Measurements from ENCODE around the gene RHOG.

Gene RHOG

DNA sequence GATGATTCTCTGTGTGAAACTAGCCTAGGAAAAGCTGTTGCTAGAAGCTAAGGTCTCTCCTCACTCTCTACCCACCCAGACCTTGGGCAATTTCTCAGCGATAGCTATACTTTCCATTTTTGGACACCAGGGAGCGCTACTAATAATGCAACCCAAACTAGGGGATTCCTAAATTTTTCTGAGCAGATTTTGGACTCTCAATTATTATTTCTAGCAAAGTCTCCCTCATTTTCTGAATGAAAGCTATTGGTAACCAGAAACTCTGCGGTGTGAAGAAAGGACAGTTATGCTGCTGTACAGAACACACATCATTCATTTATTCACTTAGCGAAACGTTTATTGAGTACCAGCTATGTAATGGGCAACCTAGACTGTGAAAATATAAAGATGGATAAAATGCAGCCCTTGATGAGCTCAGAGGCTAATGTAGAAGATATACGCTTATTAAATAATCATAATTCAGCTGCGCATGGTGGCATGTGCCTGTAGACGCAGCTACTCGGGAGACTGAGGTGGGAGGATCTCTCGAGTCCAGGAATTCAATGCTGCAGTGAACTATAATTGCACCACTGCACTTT lies 8.6 kb upstream of the RHOG start:
- H3K27ac Mint-ChIP-seq: no peak overlapping the region
- peaks cover 9% of the 10 kb centered on the region for H3K36me3 Mint-ChIP-seq
- no peaks in the 10 kb centered on the region for H3K9me3 Mint-ChIP-seq
- ATAC-seq: peak; percentile 69
- H3K4me1 Mint-ChIP-seq: peaks cover 19% of the 10 kb centered on the region
- H3K4me3 Mint-ChIP-seq: no peak overlapping the region
- peak in 1 of 2 donors; percentile 44 for DNase-seq (ENCODE audit: low spot score in 2 of 2)

DNA sequence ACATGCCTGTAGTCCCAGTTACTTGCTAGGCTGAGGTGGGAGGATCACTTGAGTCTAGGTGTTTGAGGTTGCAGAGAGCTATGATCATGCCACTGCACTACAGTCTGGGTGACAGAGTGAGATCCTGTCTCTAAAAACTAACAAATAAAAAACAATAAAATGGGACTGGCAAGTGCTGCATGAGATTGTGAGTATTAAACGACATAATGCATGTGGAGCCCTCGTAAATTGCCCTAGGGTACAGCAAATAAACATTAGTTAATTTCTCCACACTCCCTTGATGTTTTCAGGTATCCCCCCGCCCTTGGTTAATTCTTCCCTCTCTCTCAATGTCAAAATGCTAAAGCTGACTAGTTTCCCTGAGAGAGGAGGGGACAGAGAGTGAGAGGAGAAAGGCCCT lies 4.9 kb upstream of the RHOG start:
- H3K4me1 Mint-ChIP-seq: peaks cover 7% of the 10 kb centered on the region
- H3K27ac Mint-ChIP-seq: no peak overlapping the region
- peaks cover 8% of the 10 kb centered on the region for H3K36me3 Mint-ChIP-seq
- no peak overlapping the region for H3K4me3 Mint-ChIP-seq
- DNase-seq (ENCODE audit: low spot score in 2 of 2) (no peak), ATAC-seq (no peak)
- H3K9me3 Mint-ChIP-seq: no peaks in the 10 kb centered on the region

DNA sequence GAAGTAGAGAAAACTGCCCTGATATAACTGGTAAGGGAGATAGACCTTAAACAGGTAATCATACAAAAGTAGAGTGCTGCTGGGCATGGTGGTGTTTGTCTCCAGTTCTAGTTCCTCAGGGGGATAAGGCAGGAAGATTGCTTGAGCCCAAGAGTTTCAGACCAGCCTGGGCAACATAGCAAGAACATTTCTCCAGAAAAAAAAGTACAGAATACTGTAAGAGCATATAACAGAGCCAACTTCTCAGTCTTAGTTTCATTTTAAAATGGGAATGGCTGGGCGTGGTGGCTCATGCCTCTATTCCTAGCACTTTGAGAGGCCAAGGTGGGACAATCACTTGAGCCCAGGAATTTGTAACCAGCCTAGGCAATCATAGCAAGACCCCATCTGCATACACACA lies 4.5 kb upstream of the RHOG start:
- DNase-seq (ENCODE audit: low spot score in 2 of 2) (no peak), ATAC-seq (no peak)
- peaks cover 7% of the 10 kb centered on the region for H3K4me1 Mint-ChIP-seq
- H3K27ac Mint-ChIP-seq: no peak overlapping the region
- H3K9me3 Mint-ChIP-seq: no peaks in the 10 kb centered on the region
- H3K36me3 Mint-ChIP-seq: peaks cover 8% of the 10 kb centered on the region
- H3K4me3 Mint-ChIP-seq: no peak overlapping the region

- peaks cover 21% of the 10 kb centered on the region for H3K36me3 Mint-ChIP-seq
- H3K4me3 Mint-ChIP-seq: no peak overlapping the region
- H3K9me3 Mint-ChIP-seq: no peaks in the 10 kb centered on the region
- ATAC-seq (no peak), DNase-seq (ENCODE audit: low spot score in 2 of 2) (no peak)
- no peak overlapping the region for H3K27ac Mint-ChIP-seq
- H3K4me1 Mint-ChIP-seq: peaks cover 17% of the 10 kb centered on the region
These were observed 2.6 kb upstream of the RHOG start for GRCh38 chr11:3843326-3843725.

DNA sequence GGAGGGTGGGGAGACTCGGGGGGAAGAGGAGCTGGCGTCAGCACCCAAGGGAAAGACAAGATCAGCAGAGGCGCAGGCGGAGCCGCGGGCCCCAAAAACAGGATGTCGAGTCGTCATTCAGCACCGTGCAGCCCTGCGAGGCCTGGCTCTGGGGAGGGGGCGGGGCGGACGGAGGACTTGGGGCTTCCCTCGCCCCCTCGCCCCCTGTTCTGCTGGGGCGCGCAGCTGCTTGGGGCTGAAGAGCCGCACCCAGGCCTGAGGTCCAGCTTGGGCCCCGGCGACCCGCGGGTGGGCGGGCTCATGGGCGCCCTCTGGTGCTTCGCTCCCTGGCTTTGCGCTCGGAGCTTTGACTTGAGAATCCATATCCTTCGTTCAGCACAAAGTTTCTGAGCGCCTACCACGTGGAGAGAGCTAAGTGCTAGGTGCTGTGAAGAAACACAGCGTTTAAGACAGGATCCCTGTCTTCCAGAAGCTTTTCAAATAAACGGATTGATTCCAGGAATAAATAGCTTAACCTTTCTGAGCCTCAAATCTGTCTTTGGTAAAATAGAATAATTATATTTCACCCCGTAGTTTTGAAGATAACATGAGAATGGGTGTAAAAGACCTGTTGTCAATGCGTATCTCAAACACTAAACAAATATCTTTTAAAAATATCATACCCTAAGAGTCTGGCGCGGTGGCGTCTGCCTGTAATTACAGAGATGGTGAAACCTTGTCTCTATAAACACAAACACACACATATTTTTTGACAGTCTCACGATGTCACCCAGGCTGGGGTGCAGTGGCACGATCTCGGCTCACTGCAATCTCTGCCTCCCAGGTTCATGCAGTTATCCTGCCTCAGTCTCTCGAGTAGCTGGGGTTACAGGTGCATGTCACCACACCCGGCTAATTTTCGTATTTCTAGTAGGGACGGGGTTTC lies 929 bp upstream of the RHOG start:
- peak overlapping the region; percentile 82 for H3K4me3 Mint-ChIP-seq
- peak; percentile 79 to 95 for DNase-seq (ENCODE audit: low spot score in 2 of 2)
- peaks cover 32% of the 10 kb centered on the region for H3K4me1 Mint-ChIP-seq
- H3K36me3 Mint-ChIP-seq: peaks cover 35% of the 10 kb centered on the region
- H3K9me3 Mint-ChIP-seq: no peaks in the 10 kb centered on the region
- ATAC-seq: peak; percentile 56
- H3K27ac Mint-ChIP-seq: peak overlapping the region; percentile 93

DNA sequence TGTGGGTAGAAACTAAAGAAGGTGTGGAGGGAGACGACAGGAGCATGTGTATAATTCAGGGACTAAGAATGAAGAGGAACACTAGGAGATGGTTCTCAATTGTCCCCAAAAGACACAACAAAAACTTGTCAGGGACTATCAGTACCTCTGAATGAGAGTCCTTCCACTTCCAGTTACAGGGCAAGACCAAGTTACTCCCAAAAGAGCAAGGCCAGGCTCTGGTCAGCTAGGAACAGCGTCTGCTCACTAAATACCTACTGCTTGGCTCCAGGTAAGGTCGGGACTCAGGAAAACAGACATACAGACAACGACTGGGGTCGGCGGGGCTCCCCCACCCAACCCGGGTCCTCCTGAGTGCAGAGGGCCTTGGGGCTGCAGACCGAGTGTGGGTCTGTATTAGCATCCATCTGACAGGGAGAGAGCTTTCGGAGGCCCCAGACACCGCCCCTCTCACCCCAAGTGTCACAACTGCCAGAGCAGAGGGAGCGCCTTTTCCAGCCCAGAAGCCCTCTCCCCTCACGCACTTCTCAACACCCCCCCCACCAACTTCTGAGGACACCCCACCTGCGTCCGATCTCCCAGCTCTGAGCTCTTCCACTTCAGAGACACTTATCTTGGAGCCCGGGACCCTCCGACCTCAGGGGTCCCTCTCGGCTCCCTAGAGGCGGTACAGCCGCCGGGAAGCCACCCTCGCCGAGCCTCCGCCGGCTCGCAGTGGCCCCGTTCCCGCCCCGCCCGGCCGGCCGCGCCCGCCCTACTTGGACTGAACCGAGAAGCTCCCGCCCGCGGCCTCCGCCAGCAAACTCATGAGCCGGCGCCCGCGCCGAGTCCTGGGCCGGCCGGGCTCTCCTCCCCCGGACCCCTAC lies 522 bp downstream of the RHOG start:
- H3K36me3 Mint-ChIP-seq: peaks cover 49% of the 10 kb centered on the region
- H3K27ac Mint-ChIP-seq: peak overlapping the region; percentile 93
- ATAC-seq (no peak), DNase-seq (ENCODE audit: low spot score in 2 of 2) (peak in 1 of 2 donors; percentile 69)
- H3K4me1 Mint-ChIP-seq: peaks cover 46% of the 10 kb centered on the region
- H3K4me3 Mint-ChIP-seq: peak overlapping the region; percentile 82
- H3K9me3 Mint-ChIP-seq: no peaks in the 10 kb centered on the region

DNA sequence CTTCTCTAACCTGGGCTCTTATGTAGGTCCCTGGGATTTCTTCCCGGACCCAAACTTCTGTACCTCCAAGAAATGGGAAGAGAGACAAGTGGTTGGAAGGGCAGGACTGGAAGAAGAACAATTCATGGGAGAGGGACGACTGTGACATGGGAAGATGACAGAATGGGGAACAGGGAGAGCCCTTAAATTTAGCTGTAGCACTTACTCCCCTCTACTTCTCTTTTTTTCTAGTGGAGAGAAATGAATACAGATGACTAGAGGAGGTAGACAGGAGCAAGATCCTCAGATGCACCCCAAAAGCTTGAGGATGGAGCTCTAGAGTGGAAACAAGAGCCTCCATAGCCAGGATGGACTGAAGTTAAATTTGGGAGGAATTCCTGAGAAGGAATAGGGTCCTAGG lies 2.3 kb downstream of the RHOG start:
- Mint-ChIP-seq H3K4me1 (peaks cover 63% of the 10 kb centered on the region), H3K27ac (peak overlapping the region; percentile 93), H3K36me3 (peaks cover 66% of the 10 kb centered on the region), H3K4me3 (peak overlapping the region; percentile 82), H3K9me3 (no peaks in the 10 kb centered on the region)
- ATAC-seq (no peak), DNase-seq (ENCODE audit: low spot score in 2 of 2) (no peak)

DNA sequence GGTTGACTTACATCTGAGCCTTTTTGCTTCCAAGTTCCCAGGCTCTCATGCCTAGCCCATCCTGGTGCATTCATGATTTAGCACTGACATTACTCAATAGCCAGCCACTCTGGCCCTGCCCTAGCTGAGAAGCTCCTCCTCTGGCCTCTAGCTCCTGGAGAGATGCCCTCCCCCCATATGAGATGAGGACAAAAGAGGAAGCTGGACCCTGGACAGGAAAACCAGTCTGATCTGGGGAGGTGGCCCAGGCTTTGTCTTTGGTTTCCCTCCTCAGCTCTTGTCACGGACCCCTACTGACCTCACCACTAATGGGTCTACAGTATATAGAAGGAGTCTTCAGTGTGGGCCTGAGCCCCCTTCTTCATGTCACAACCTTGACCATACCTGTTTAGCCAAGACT lies 3.0 kb downstream of the RHOG start:
- Mint-ChIP-seq H3K4me1 (peaks cover 70% of the 10 kb centered on the region), H3K4me3 (peak overlapping the region; percentile 82), H3K36me3 (peaks cover 73% of the 10 kb centered on the region), H3K27ac (peak overlapping the region; percentile 93), H3K9me3 (no peaks in the 10 kb centered on the region)
- ATAC-seq (no peak), DNase-seq (ENCODE audit: low spot score in 2 of 2) (no peak)

DNA sequence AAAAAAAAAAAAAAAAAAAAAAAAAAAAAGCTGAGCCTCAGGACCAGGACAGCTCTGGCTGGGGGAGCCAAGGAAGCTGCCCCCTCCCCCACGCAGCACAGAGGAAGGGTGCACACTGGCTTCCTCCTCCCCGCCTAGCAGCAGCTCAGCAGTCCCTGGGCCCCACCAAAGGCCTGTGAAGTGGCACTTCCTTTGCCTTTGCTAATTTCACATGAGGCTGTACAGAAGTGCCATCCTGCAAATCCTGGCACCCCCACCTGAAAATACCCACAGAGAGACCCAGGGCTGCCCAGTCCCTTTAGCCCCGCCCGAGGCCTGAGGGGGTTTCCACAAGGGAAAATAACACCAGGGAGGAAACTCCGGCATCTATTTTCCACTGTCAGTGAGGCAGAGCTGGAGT lies 3.9 kb downstream of the RHOG start:
- Mint-ChIP-seq H3K9me3 (no peaks in the 10 kb centered on the region), H3K4me3 (peak overlapping the region; percentile 82), H3K36me3 (peaks cover 81% of the 10 kb centered on the region), H3K27ac (peak overlapping the region; percentile 93), H3K4me1 (peaks cover 79% of the 10 kb centered on the region)
- DNase-seq (ENCODE audit: low spot score in 2 of 2) (peak in 1 of 2 donors; percentile 66), ATAC-seq (no peak)

DNA sequence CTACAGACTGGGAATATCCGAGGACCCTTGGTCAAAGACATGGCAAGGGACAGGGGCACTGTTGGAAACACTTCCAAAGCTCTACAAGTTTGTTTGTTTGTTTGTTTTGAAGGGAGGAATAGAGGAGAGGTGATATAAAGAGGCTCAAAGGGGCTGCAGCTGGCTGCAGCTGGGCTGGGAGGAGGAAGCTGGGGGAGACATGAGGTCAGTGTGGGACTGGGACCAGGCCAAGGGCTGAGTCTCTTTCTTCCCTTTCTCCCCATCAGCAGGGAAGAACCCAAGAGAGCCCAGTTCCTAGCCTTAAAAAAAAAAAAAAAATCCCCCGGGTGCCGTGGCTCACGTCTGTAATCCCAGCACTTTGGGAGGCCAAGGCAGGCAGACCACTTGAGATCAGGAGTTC lies 5.0 kb downstream of the RHOG start:
- peak overlapping the region; percentile 82 for H3K4me3 Mint-ChIP-seq
- H3K9me3 Mint-ChIP-seq: no peaks in the 10 kb centered on the region
- DNase-seq (ENCODE audit: low spot score in 2 of 2) (no peak), ATAC-seq (no peak)
- H3K4me1 Mint-ChIP-seq: peaks cover 91% of the 10 kb centered on the region
- H3K36me3 Mint-ChIP-seq: peaks cover 85% of the 10 kb centered on the region
- peak overlapping the region; percentile 93 for H3K27ac Mint-ChIP-seq

- Mint-ChIP-seq H3K9me3 (no peaks in the 10 kb centered on the region), H3K27ac (peak overlapping the region; percentile 93), H3K36me3 (peaks cover 94% of the 10 kb centered on the region), H3K4me3 (peak overlapping the region; percentile 82), H3K4me1 (peaks cover 96% of the 10 kb centered on the region)
- no peak for DNase-seq (ENCODE audit: low spot score in 2 of 2)
- ATAC-seq: no peak
These were observed 5.9 kb downstream of the RHOG start for GRCh38 chr11:3834664-3835461.

DNA sequence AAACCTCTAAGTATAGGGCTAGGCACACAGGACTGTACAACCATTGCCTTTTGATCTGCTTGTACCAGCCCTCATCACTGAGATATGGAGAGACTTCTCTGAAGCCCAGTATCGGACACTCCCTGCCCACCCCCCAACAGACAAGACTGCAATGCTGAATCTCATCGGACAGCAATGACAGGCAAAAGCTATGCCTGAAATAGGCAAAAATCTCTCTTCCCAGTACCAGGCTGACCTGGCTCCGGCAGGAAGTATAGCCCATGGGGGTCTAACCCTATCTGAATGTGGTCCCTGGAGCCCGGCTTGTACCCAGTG lies 6.5 kb downstream of the RHOG start:
- ATAC-seq (no peak), DNase-seq (ENCODE audit: low spot score in 2 of 2) (no peak)
- Mint-ChIP-seq H3K9me3 (no peaks in the 10 kb centered on the region), H3K4me1 (peaks cover 90% of the 10 kb centered on the region), H3K27ac (peak overlapping the region; percentile 93), H3K36me3 (peaks cover 96% of the 10 kb centered on the region), H3K4me3 (peak overlapping the region; percentile 82)

GRCh38 chr11:3833449-3833848 lies 7.3 kb downstream of the RHOG start:
- Mint-ChIP-seq H3K27ac (peak overlapping the region; percentile 93), H3K9me3 (no peaks in the 10 kb centered on the region), H3K4me1 (peaks cover 81% of the 10 kb centered on the region), H3K4me3 (peak overlapping the region; percentile 82), H3K36me3 (peaks cover 96% of the 10 kb centered on the region)
- ATAC-seq (no peak), DNase-seq (ENCODE audit: low spot score in 2 of 2) (no peak)

- Mint-ChIP-seq H3K9me3 (no peaks in the 10 kb centered on the region), H3K36me3 (peaks cover 98% of the 10 kb centered on the region), H3K4me1 (peaks cover 78% of the 10 kb centered on the region), H3K27ac (peak overlapping the region; percentile 93), H3K4me3 (peak overlapping the region; percentile 82)
- ATAC-seq (no peak), DNase-seq (ENCODE audit: low spot score in 2 of 2) (no peak)
These were observed 7.9 kb downstream of the RHOG start for GRCh38 chr11:3832816-3833215.

Data from stimulated activated effector memory CD8-positive, alpha-beta T cell treated with anti-CD3 and anti-CD28 coated beads, Interleukin-12 subunit alpha, Interleukin-12 subunit beta, amount 100 ng/mL, for 72 hours (primary cell).